Tibial artery (tissue), 4 donors: ENCODE results near the gene CDH4.

Experiments
- DNase-seq, 2 donors: peaks; one replicate each; pipeline ENCODE4 v3.0.0-alpha.2; 2019
- H3K27ac ChIP-seq, 2 donors: fragments of 200-600 bp; sonication (generic) in 1 of 2; 1 replicate in 1 of 2; 2 replicates in 1 of 2; pipeline ENCODE4 v1.5.1; 2018 to 2019; ENCODE audit warnings: mild to moderate bottlenecking in 1 of 2
- H3K27me3 ChIP-seq, 2 donors: fragments of 200-600 bp; sonication (generic) in 1 of 2; one replicate each; pipeline versions ENCODE4 v1.5.1 to v1.6.0; 2016 to 2019
- H3K36me3 ChIP-seq, 3 donors: fragments of 200-600 bp; sonication (generic) in 2 of 3; one replicate each; pipeline ENCODE4 v1.5.1; 2016 to 2019; ENCODE audit warnings: mild to moderate bottlenecking in 2 of 3
- H3K4me1 ChIP-seq, 4 donors: fragments of 200-600 bp; sonication (generic) in 2 of 4; 1 replicate in 3 of 4; 2 replicates in 1 of 4; pipeline ENCODE4 v1.5.1; 2016 to 2019
- H3K4me3 ChIP-seq, 2 donors: fragments of 200-600 bp; sonication (generic) in 1 of 2; 1 replicate in 1 of 2; 2 replicates in 1 of 2; pipeline ENCODE4 v1.5.1; 2018 to 2019; ENCODE audit warnings: mild to moderate bottlenecking in 2 of 2
- H3K9me3 ChIP-seq, 3 donors: fragments of 200-600 bp; sonication (generic) in 1 of 3; one replicate each; pipeline ENCODE4 v1.5.1; 2016 to 2019
- CTCF ChIP-seq, 2 experiments: fragments of 200-600 bp in 1 of 2; fragments of 450-650 bp in 1 of 2; IDR thresholded peaks; one replicate each; pipeline ENCODE4 v1.5.1; 2017 to 2019; ENCODE audit warnings: antibody characterized with exemption in 2 of 2, mild to moderate bottlenecking in 1 of 2, moderate library complexity in 1 of 2
- intact Hi-C: fragments of 100-400 bp; cut with DNase I; formaldehyde crosslinking; loops from one replicate; pipeline ENCODE4 v1.15.0; 2023; ENCODE audit warnings: low total_unique reads

CDH4 gene

GRCh38 chr20:61583356-61583755 is 331.3 kb downstream of the CDH4 start:
- H3K27me3 ChIP-seq, result peaks cover 0 to 24% of the 10 kb centered on the region in 2 donors
- intact Hi-C loops, result no loop called here
- TF ChIP-seq CTCF (IDR thresholded peaks at IDR 0.05), result no peak

GRCh38 chr20:61584851-61585250 is 332.8 kb downstream of the CDH4 start:
- intact Hi-C loops, result no loop called here
- TF ChIP-seq CTCF (IDR thresholded peaks at IDR 0.05), result no peak
- Histone ChIP-seq H3K27me3 (peaks cover 0 to 24% of the 10 kb centered on the region in 2 donors), H3K27ac (no peak overlapping the region), H3K4me3 (no peak overlapping the region), H3K9me3 (no peaks in the 10 kb centered on the region), H3K4me1 (no peaks in the 10 kb centered on the region), H3K36me3 (no peaks in the 10 kb centered on the region)
- DNase-seq, result no peak

More at GRCh38 chr20:61583356-61583755, 331.3 kb downstream of the CDH4 start:
- Histone ChIP-seq H3K36me3 (no peaks in the 10 kb centered on the region), H3K4me3 (no peak overlapping the region), H3K4me1 (no peaks in the 10 kb centered on the region), H3K27ac (no peak overlapping the region), H3K9me3 (no peaks in the 10 kb centered on the region)
- no peak for DNase-seq

GRCh38 chr20:61585764-61586163 is 333.7 kb downstream of the CDH4 start:
- peaks cover 0 to 27% of the 10 kb centered on the region in 2 donors for H3K27me3 ChIP-seq
- no peaks in the 10 kb centered on the region for H3K36me3 ChIP-seq
- H3K4me1 ChIP-seq, result no peaks in the 10 kb centered on the region
- no peak overlapping the region for H3K4me3 ChIP-seq
- intact Hi-C loops, result no loop called here
- DNase-seq, result no peak
- H3K27ac ChIP-seq, result no peak overlapping the region
- no peak for TF ChIP-seq CTCF (IDR thresholded peaks at IDR 0.05)
- H3K9me3 ChIP-seq, result no peaks in the 10 kb centered on the region

- no peak overlapping the region for H3K4me3 ChIP-seq
- intact Hi-C loops, result no loop called here
- peaks cover 0 to 19% of the 10 kb centered on the region in 2 donors for H3K27me3 ChIP-seq
- H3K36me3 ChIP-seq, result no peaks in the 10 kb centered on the region
- no peak overlapping the region for H3K27ac ChIP-seq
- DNase-seq, result no peak
- H3K4me1 ChIP-seq, result no peaks in the 10 kb centered on the region
- TF ChIP-seq CTCF (IDR thresholded peaks at IDR 0.05), result no peak
- H3K9me3 ChIP-seq, result peaks cover 0 to 9% (median under 1%) of the 10 kb centered on the region in 3 donors
Measured at GRCh38 chr20:61587036-61587435, 335.0 kb downstream of the CDH4 start.

- DNase-seq, result no peak
- Histone ChIP-seq H3K27me3 (peaks cover 0 to 12% of the 10 kb centered on the region in 2 donors), H3K4me3 (no peak overlapping the region), H3K4me1 (no peaks in the 10 kb centered on the region), H3K9me3 (peaks cover 0 to 9% (median 8%) of the 10 kb centered on the region in 3 donors), H3K36me3 (no peaks in the 10 kb centered on the region), H3K27ac (no peak overlapping the region)
- intact Hi-C loops, result no loop called here
- TF ChIP-seq CTCF (IDR thresholded peaks at IDR 0.05), result no peak
Measured at GRCh38 chr20:61587681-61588289, 335.7 kb downstream of the CDH4 start.
